HG03571 (cell line): ENCODE results near the gene NDUFA8.

Experiments
- ATAC-seq: cut with Tn5 transposase; IDR thresholded peaks from one replicate; pipeline ENCODE4 v1.9.1; 2021; ENCODE audit not compliant: unreplicated experiment

NDUFA8 gene

GRCh38 chr9:122102156-122102555, 57.4 kb downstream of the NDUFA8 start:
- no peak for ATAC-seq

- no peak for ATAC-seq
Observed at GRCh38 chr9:122100756-122101155, 58.8 kb downstream of the NDUFA8 start.

- no peak for ATAC-seq
Observed at GRCh38 chr9:122099271-122099869, 60.2 kb downstream of the NDUFA8 start.

GRCh38 chr9:122097679-122098315, 61.8 kb downstream of the NDUFA8 start:
- ATAC-seq: no peak

GRCh38 chr9:122096620-122097415, 62.8 kb downstream of the NDUFA8 start:
- no peak for ATAC-seq

GRCh38 chr9:122095010-122095767, 64.4 kb downstream of the NDUFA8 start:
- no peak for ATAC-seq
